K562 (cell line): ENCODE data around the gene FAM177B. TPM values are rescaled to one million over a fixed set of nuclear protein-coding genes. Genes with fewer than 3 reads are reported as not detected.

Experiments
- ATAC-seq: fragments of 200-7000 bp; cut with Tn5 transposase; 3 replicates; pipeline ENCODE4 v1.9.1; 2020; ENCODE audit warnings: moderate library complexity
- BruUV-seq: library from RNA; stranded (reverse); fragments of 400-500 nt; replicated peaks from 2 replicates; lab custom pipeline; 2021; lab: Mats Ljungman, UMichigan
- CTCF ChIA-PET: fragments of 300-600 bp; formaldehyde crosslinking; extraction: SDS; loops from one replicate; lab custom pipeline; 2021; ENCODE audit warnings: low intra/inter-chr PET ratio; lab: Yijun Ruan, JAX
- POLR2A ChIA-PET: fragments of 300-600, 350-650 bp; sonication (Branson Sonifier 250); formaldehyde crosslinking; extraction: SDS; loops from one replicate; lab custom pipeline; 2021; ENCODE audit warnings: antibody characterized with exemption, inconsistent platforms; lab: Yijun Ruan, JAX
- DNase-seq, 4 experiments: peaks; one replicate each; pipeline versions ENCODE4 v3.0.0 to v3.0.0-alpha.2; 2011 to 2018; ENCODE audit warnings: low spot score in 3 of 4, mixed read lengths in 3 of 4; ENCODE audit errors: extremely low read depth in 1 of 4
- FAIRE-seq: peaks from 2 replicates; lab custom pipeline; 2011; peaks lifted over from hg19 to GRCh38; lab: Jason Lieb, UNC
- H2AFZ ChIP-seq: 2 replicates; pipeline ENCODE4 v1.6.0; 2011; ENCODE audit warnings: low read depth, low read length, control low read depth, inconsistent platforms
- H3K27ac ChIP-seq: fragments of 200-600 bp; 3 replicates; pipeline ENCODE4 v1.8.0; 2011; ENCODE audit warnings: low read depth, mild to moderate bottlenecking, control low read depth, inconsistent platforms, low read length, moderate library complexity, mixed read lengths; ENCODE audit errors: extremely low read depth
- H3K27me3 ChIP-seq, 2 experiments: fragments of 300-600 bp in 1 of 2; 2 replicates in 1 of 2; 3 replicates in 1 of 2; pipeline versions ENCODE4 v1.6.0 to v1.8.0; 2011; ENCODE audit warnings: inconsistent platforms in 2 of 2, low read length in 2 of 2, mild to moderate bottlenecking in 1 of 2, mixed read lengths in 1 of 2, moderate library complexity in 1 of 2; ENCODE audit not compliant: control insufficient read depth in 2 of 2, insufficient read depth in 2 of 2
- H3K36me3 ChIP-seq: fragments of 300-600 bp; 3 replicates; pipeline ENCODE4 v1.8.0; 2011; ENCODE audit warnings: mild to moderate bottlenecking, low read length, inconsistent platforms; ENCODE audit not compliant: control insufficient read depth, insufficient read depth
- H3K4me1 ChIP-seq, 2 experiments: fragments of 200-600 bp in 1 of 2; replicated peaks in 1 of 2; 2 replicates in 1 of 2; 3 replicates in 1 of 2; pipeline versions ENCODE4 v1.5.1 to v1.8.0; 2011; ENCODE audit warnings: inconsistent platforms in 2 of 2, low read length in 2 of 2, mild to moderate bottlenecking in 1 of 2, mixed read lengths in 1 of 2, moderate library complexity in 1 of 2; ENCODE audit not compliant: control insufficient read depth in 2 of 2, insufficient read depth in 2 of 2
- H3K4me2 ChIP-seq: 2 replicates; pipeline ENCODE4 v1.6.1; 2011; ENCODE audit warnings: low read length, control low read depth, inconsistent platforms, mixed read lengths; ENCODE audit not compliant: insufficient read depth
- H3K4me3 ChIP-seq: fragments of 200-600 bp; sonication (generic), shearing (Covaris generic); 2 replicates; pipeline ENCODE4 v1.5.1; 2016; ENCODE audit warnings: control low read depth, inconsistent platforms
- H3K79me2 ChIP-seq: fragments of 200-600 bp; 3 replicates; pipeline ENCODE4 v1.8.0; 2011; ENCODE audit warnings: low read length, inconsistent platforms; ENCODE audit not compliant: control insufficient read depth, insufficient read depth
- H3K9ac ChIP-seq, 2 experiments: 2 replicates each; pipeline versions ENCODE4 v1.6.0 to v1.6.1; 2011; ENCODE audit warnings: low read depth in 2 of 2, low read length in 2 of 2, control low read depth in 1 of 2, inconsistent platforms in 1 of 2, mild to moderate bottlenecking in 1 of 2, mixed read lengths in 1 of 2; ENCODE audit not compliant: insufficient read depth in 1 of 2
- H3K9me1 ChIP-seq: one replicate; pipeline ENCODE4 v1.6.0; 2011; ENCODE audit warnings: inconsistent platforms, mild to moderate bottlenecking, low read length, moderate library complexity; ENCODE audit not compliant: control insufficient read depth, insufficient read depth
- H3K9me3 ChIP-seq: replicated peaks from 2 replicates; pipeline ENCODE4 v1.5.1; 2011; ENCODE audit warnings: low read depth, low read length, inconsistent platforms; ENCODE audit not compliant: control insufficient read depth, insufficient read depth
- H4K20me1 ChIP-seq: replicated peaks from 2 replicates; pipeline ENCODE4 v1.6.1; 2011; ENCODE audit warnings: low read length, inconsistent platforms, mixed read lengths; ENCODE audit not compliant: control insufficient read depth, insufficient read depth
- CTCF ChIP-seq, 3 experiments: IDR thresholded peaks in 2 of 3; conservative IDR thresholded peaks in 1 of 3; 2 replicates each; pipeline ENCODE4 v1.5.1; 2011 to 2012; ENCODE audit warnings: low read length in 3 of 3, mild to moderate bottlenecking in 3 of 3, control low read depth in 2 of 3, improper control_type of control experiment in 1 of 3, inconsistent platforms in 1 of 3, low read depth in 1 of 3, mixed read lengths in 1 of 3, moderate library complexity in 1 of 3; ENCODE audit not compliant: insufficient read depth in 2 of 3
- DPF2 ChIP-seq: fragments of 450-650 bp; IDR thresholded peaks from 2 replicates; pipeline ENCODE4 v1.6.1; 2016
- EGR1 ChIP-seq: fragments of 450-650 bp; conservative IDR thresholded peaks from 2 replicates; pipeline ENCODE4 v1.6.1; 2017; ENCODE audit warnings: mild to moderate bottlenecking
- HIVEP1 ChIP-seq: fragments of 250-450 bp; sonication (Bioruptor Pico); IDR thresholded peaks from 2 replicates; pipeline ENCODE4 v1.4.0; 2020; ENCODE audit warnings: mild to moderate bottlenecking
- JUND ChIP-seq, 2 experiments: IDR thresholded peaks; 2 replicates in 1 of 2; 3 replicates in 1 of 2; pipeline ENCODE4 v1.6.1; 2011; ENCODE audit warnings: borderline replicate concordance in 2 of 2, low read depth in 2 of 2, low read length in 2 of 2, improper control_type of control experiment in 1 of 2, missing biosample characterization in 1 of 2, missing genetic modification characterization in 1 of 2, missing genetic modification reagents in 1 of 2
- MCM2 ChIP-seq: fragments of 450-650 bp; IDR thresholded peaks from 2 replicates; pipeline ENCODE4 v1.6.1; 2017; ENCODE audit warnings: low read depth, mild to moderate bottlenecking
- MXI1 ChIP-seq: IDR thresholded peaks from 2 replicates; pipeline ENCODE4 v1.6.1; 2011; ENCODE audit warnings: low read depth, mild to moderate bottlenecking, improper control_type of control experiment, low read length
- RAD21 ChIP-seq, 2 experiments: fragments of 250-450 bp in 1 of 2; fragments of 450-650 bp in 1 of 2; sonication (Bioruptor Pico) in 1 of 2; formaldehyde crosslinking in 1 of 2; IDR thresholded peaks in 1 of 2; conservative IDR thresholded peaks in 1 of 2; 2 replicates each; pipeline versions ENCODE4 v1.4.0 to v1.8.0; 2020 to 2022; ENCODE audit warnings: mild to moderate bottlenecking in 2 of 2, moderate library complexity in 1 of 2
- SRF ChIP-seq, 2 experiments: fragments of 250-450, 450-650 bp in 1 of 2; sonication (Bioruptor Pico) in 1 of 2; sonication (generic) in 1 of 2; formaldehyde crosslinking; IDR thresholded peaks; 2 replicates each; pipeline versions ENCODE4 v1.5.0 to v1.5.1; 2020 to 2022; ENCODE audit warnings: mild to moderate bottlenecking in 1 of 2, missing genetic modification reagents in 1 of 2
- WGBS: fragments of 100-300 bp; shearing (Covaris generic); methylation state at CpG from one replicate; pipeline ENCODE4 v1.1.6; 2016; ENCODE audit warnings: low coverage, mixed read lengths; ENCODE audit not compliant: insufficient coverage; ENCODE audit errors: missing lambda C conversion rate; 5-methylcytosine and 5-hydroxymethylcytosine counted together
- in situ Hi-C: fragments of 300-500 bp; cut with MboI; formaldehyde crosslinking; loops from 4 replicates; pipeline ENCODE4 v1.15.0; 2018; ENCODE audit warnings: inconsistent platforms, mixed read lengths
- intact Hi-C: fragments of 100-400 bp; cut with micrococcal nuclease; formaldehyde crosslinking; loops from 2 replicates; pipeline ENCODE4 v1.14.2; 2022
- polyA plus RNA-seq, 8 experiments: library from polyadenylated mRNA; depleted of rRNA in 4 of 8; stranded (reverse) in 5 of 8; unstranded in 3 of 8; fragments of >200 nt; fragmentation: Nextera tagmentation in 2 of 8; fragmentation: Illumina TruSeq in 1 of 8; extraction: Ambion mirVana in 2 of 8; extraction: Trizol in 1 of 8; gene quantifications; 2 replicates each; pipeline versions ENCODE4 v1.2.1 to v1.2.3, GENCODE V29; 2011 to 2014; ENCODE audit warnings: inconsistent platforms in 1 of 8, missing spikeins in 1 of 8
- total RNA-seq, 7 experiments: library from RNA; depleted of rRNA in 6 of 7; stranded (reverse); fragments of >200 nt in 6 of 7; fragmentation: Illumina TruSeq in 2 of 7; extraction: Trizol in 2 of 7; gene quantifications; 2 replicates each; pipeline versions ENCODE4 v1.2.1 to v1.2.3, GENCODE V29; 2011 to 2021; ENCODE audit warnings: low replicate concordance in 1 of 7

FAM177B gene
- total and polyA plus RNA-seq, 9 of the 15 experiments (the other 6 are each of a cell fraction or from before 2014, with no cell fraction given) = not detected

- ChIA-PET CTCF (no interaction called here), POLR2A (interaction anchor here (0.6 kb wide), 1 partner anchor 113 kb away, joined by 3 read pairs; no protein-coding TSS in a partner anchor)
- no TSS peak for BruUV-seq
- no peaks in the 10 kb centered on the region for H3K4me1 ChIP-seq
- no peak overlapping the region for H3K27ac ChIP-seq
- in situ Hi-C loops = loop anchor here (10.0 to 25.0 kb wide), 2 partner anchors 290 to 867 kb away; partner anchors contain the start of gene CAPN8
- H3K9me1 ChIP-seq = no peaks in the 10 kb centered on the region
- no peaks in the 10 kb centered on the region for H4K20me1 ChIP-seq
- H2AFZ ChIP-seq = no peak overlapping the region
- no peak for ATAC-seq
- H3K4me3 ChIP-seq = no peak overlapping the region
- no peak overlapping the region for H3K9ac ChIP-seq
- no peak for FAIRE-seq
- intact Hi-C loops = loop anchor here (2.0 kb wide), 1 partner anchor 334 kb away; no protein-coding TSS in a partner anchor
- 0 out of 5 replicates have a peak, but pooled peaks cover 0 to 5% of the 10 kb centered on the region in 2 experiments for H3K27me3 ChIP-seq
- no peak for TF ChIP-seq MCM2
- TF ChIP-seq RAD21 (CRISPR knock-in tag; conservative IDR thresholded peaks at IDR 0.05 in 1 of 2, IDR thresholded peaks at IDR 0.05 in 1 of 2) = peak in 1 of 2 experiments; percentile 25; a peak in 2 of 4 replicates
- no peak for TF ChIP-seq DPF2
- TF ChIP-seq MXI1 = no peak
- TF ChIP-seq HIVEP1 (CRISPR knock-in tag) = no peak
- no peak for TF ChIP-seq JUND (IDR thresholded peaks at IDR 0.05; ENCODE audit: borderline replicate concordance, low read depth, low read length)
- TF ChIP-seq JUND (tag; IDR thresholded peaks at IDR 0.05; ENCODE audit: borderline replicate concordance, low read depth, low read length) = no peak
- peak in 2 of 3 experiments; percentile 16 to 40; a peak in 2 of 6 replicates for TF ChIP-seq CTCF (IDR thresholded peaks at IDR 0.05 in 2 of 3, conservative IDR thresholded peaks at IDR 0.05 in 1 of 3; ENCODE audit: insufficient read depth in 2 of 3, low read depth in 1 of 3, low read length in 3 of 3)
- no peak for TF ChIP-seq SRF (CRISPR knock-in tag; IDR thresholded peaks at IDR 0.05)
- no peak for TF ChIP-seq EGR1
- no peaks in the 10 kb centered on the region for H3K79me2 ChIP-seq
- 1% methylated on average over 6 of the region's 6 CpGs for WGBS
- DNase-seq = no peak
- no peak overlapping the region for H3K4me2 ChIP-seq
- no peaks in the 10 kb centered on the region for H3K36me3 ChIP-seq
- no peaks in the 10 kb centered on the region; the same call in 1 of the 2 replicates for H3K9me3 ChIP-seq
Measured at GRCh38 chr1:222794656-222795474, 57.9 kb downstream of the FAM177B start.
